Testis (tissue), 3 donors: ENCODE data around the gene FAM83B. TPM values are rescaled to one million over a fixed set of nuclear protein-coding genes. Genes with fewer than 3 reads are reported as not detected.

Experiments
- DNase-seq: peaks from one replicate; pipeline ENCODE4 v3.0.0-alpha.2; 2019
- H3K27ac ChIP-seq, 2 donors: fragments of 200-600 bp; sonication (generic); one replicate each; pipeline ENCODE4 v1.5.1; 2019
- H3K27me3 ChIP-seq: fragments of 200-600 bp; sonication (generic); one replicate; pipeline ENCODE4 v1.5.1; 2019
- H3K36me3 ChIP-seq: fragments of 200-600 bp; sonication (generic); one replicate; pipeline ENCODE4 v1.5.1; 2017; ENCODE audit warnings: low read depth; ENCODE audit errors: missing control alignments
- H3K4me1 ChIP-seq: fragments of 200-600 bp; sonication (generic); one replicate; pipeline ENCODE4 v1.5.1; 2019
- H3K4me3 ChIP-seq, 2 donors: fragments of 200-600 bp; sonication (generic); one replicate each; pipeline ENCODE4 v1.5.1; 2017 to 2019
- H3K9me3 ChIP-seq: fragments of 200-600 bp; sonication (generic); one replicate; pipeline ENCODE4 v1.5.1; 2017
- POLR2A ChIP-seq: fragments of 450-650 bp; IDR thresholded peaks from one replicate; pipeline ENCODE4 v1.6.1; 2017; ENCODE audit warnings: antibody characterized with exemption, mild to moderate bottlenecking, moderate library complexity
- WGBS, 2 donors: methylation state at CpG; one replicate each; pipeline ENCODE4 v1.1.5; 2018; 5-methylcytosine and 5-hydroxymethylcytosine counted together
- intact Hi-C: fragments of 100-400 bp; cut with DNase I; formaldehyde crosslinking; loops from one replicate; pipeline ENCODE4 v1.15.1; 2023; ENCODE audit warnings: low total_unique reads
- polyA plus RNA-seq: library from polyadenylated mRNA; stranded (reverse); fragments of 350-450 nt; fragmentation: Illumina TruSeq; extraction: RNeasy Lipid Tissue Mini Kit (QIAGEN cat#74804); gene quantifications from one replicate; pipeline ENCODE4 v1.2.3, GENCODE V29; 2014; ENCODE audit warnings: low read depth, low replicate concordance; ENCODE audit not compliant: insufficient read depth
- total RNA-seq, 2 donors: library from RNA; depleted of rRNA; stranded (reverse); fragments of >200 nt; gene quantifications; one replicate each; pipeline ENCODE4 v1.2.3, GENCODE V29; 2016
- TF ChIP-seq, protein P1 (sequence below), 3 experiments: fragments of 450-650 bp in 2 of 3; fragments of 200-600 bp in 1 of 3; sonication (generic) in 1 of 3; IDR thresholded peaks; one replicate each; pipeline ENCODE4 v1.5.1; 2016 to 2019; ENCODE audit warnings: antibody characterized with exemption in 3 of 3, mild to moderate bottlenecking in 2 of 3, moderate library complexity in 1 of 3

Gene FAM83B
- total and polyA plus RNA-seq, 3 donors from 2014 or later: 1.0 to 1.6 (median 1.3) TPM

DNA sequence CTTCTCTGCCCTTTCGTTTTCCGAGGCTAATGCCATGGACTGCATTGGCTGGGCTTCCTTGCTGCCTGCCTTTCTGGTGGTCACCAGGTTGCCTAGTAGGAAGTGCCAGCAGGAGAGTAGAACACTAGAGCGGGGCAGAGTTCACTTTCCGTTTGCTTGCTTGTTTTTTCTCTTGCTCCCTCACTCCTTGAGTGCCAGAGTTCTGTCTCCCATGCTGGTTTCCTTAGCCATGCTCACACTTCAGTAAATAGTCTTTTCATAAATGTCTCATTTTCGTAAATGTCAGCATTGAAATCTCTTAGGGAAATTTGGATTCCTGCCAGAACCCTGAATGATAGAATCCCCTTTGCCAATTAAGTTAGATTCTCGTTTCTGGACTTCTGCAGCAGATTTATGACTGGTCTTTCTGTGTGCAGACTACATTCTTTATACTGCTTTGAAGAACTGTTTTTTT is 63.9 kb downstream of the FAM83B start:
- TF ChIP-seq, protein P1, sequence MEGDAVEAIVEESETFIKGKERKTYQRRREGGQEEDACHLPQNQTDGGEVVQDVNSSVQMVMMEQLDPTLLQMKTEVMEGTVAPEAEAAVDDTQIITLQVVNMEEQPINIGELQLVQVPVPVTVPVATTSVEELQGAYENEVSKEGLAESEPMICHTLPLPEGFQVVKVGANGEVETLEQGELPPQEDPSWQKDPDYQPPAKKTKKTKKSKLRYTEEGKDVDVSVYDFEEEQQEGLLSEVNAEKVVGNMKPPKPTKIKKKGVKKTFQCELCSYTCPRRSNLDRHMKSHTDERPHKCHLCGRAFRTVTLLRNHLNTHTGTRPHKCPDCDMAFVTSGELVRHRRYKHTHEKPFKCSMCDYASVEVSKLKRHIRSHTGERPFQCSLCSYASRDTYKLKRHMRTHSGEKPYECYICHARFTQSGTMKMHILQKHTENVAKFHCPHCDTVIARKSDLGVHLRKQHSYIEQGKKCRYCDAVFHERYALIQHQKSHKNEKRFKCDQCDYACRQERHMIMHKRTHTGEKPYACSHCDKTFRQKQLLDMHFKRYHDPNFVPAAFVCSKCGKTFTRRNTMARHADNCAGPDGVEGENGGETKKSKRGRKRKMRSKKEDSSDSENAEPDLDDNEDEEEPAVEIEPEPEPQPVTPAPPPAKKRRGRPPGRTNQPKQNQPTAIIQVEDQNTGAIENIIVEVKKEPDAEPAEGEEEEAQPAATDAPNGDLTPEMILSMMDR (IDR thresholded peaks at IDR 0.05): no peak
- no peaks in the 10 kb centered on the region for H3K27me3 ChIP-seq
- no peaks in the 10 kb centered on the region for H3K9me3 ChIP-seq
- H3K27ac ChIP-seq: no peak overlapping the region
- 43 to 49% methylated on average over 6 of the region's 6 CpGs for WGBS, 2 donors
- no peak for DNase-seq
- no peak overlapping the region for H3K4me3 ChIP-seq
- intact Hi-C loops: no loop called here
- H3K4me1 ChIP-seq: no peaks in the 10 kb centered on the region
- H3K36me3 ChIP-seq: no peaks in the 10 kb centered on the region

DNA sequence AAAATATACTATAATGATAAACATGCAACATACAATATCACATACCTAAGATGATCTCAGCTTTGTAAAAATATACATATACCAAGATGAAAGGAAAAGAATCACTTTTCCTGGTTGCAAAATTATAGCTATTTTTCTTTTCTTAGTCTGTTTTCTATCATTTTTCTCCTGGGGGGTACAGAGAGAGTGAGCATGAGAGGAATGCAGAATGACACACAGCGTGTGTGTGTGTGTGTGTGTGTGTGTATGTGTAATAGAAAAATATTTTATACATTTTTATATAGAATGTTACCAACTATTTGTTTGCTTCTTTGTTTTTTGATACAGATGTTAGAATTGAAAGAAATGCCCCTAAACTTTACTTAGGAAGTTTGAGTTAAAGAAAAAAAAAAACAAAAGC is 64.3 kb downstream of the FAM83B start:
- no peak overlapping the region for H3K27ac ChIP-seq
- H3K9me3 ChIP-seq: no peaks in the 10 kb centered on the region
- no peak for DNase-seq
- no peaks in the 10 kb centered on the region for H3K27me3 ChIP-seq
- H3K36me3 ChIP-seq: no peaks in the 10 kb centered on the region
- no peak for TF ChIP-seq POLR2A
- TF ChIP-seq, protein P1 (IDR thresholded peaks at IDR 0.05): no peak
- no peaks in the 10 kb centered on the region for H3K4me1 ChIP-seq
- WGBS, 2 donors: 30 to 50% methylated on average over 1 of the region's 1 CpG
- no peak overlapping the region for H3K4me3 ChIP-seq
- intact Hi-C loops: no loop called here

DNA sequence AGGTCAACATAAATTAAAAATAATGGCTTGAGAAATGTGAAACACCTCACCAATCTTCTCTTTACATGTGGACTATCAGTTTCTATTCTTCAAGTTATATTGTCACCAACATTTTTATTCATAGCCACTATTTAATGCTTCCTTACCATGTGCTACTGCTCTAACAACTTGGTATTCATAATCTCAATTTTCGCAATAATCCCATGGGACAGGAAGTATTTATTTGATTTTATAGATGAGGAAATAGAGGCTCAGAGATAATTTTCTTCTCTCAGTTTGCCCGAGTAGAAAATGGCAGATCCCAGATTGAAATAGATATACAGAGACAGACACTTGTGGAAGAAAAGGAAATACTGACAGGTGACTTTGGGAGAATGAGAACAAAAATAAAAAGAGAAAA is 66.6 kb downstream of the FAM83B start:
- intact Hi-C loops: no loop called here
- DNase-seq: no peak
- H3K4me1 ChIP-seq: no peaks in the 10 kb centered on the region
- 73 to 87% methylated on average over 2 of the region's 2 CpGs for WGBS, 2 donors
- no peaks in the 10 kb centered on the region for H3K9me3 ChIP-seq
- H3K36me3 ChIP-seq: no peaks in the 10 kb centered on the region
- TF ChIP-seq, protein P1 (IDR thresholded peaks at IDR 0.05): no peak
- TF ChIP-seq POLR2A: no peak
- no peaks in the 10 kb centered on the region for H3K27me3 ChIP-seq
- H3K4me3 ChIP-seq: no peak overlapping the region
- H3K27ac ChIP-seq: no peak overlapping the region

DNA sequence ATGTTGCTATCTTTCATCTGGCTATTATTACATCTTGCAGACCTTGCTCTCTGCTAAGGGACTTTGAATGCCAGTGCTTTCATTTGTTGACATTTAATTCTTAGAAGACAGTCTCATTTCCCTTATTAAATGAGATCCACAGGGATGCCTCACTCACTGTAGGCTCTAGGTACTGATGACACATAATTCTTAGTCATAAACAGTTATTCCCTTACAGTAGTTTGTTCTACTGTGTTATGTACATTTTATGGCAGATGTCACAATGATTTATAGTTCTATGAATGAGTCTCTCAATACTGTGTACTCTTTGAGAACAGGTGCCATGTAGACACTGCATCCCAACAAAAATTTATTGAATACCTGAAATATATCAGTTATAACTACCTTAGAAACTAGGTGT is 70.3 kb downstream of the FAM83B start:
- Histone ChIP-seq H3K27ac (no peak overlapping the region), H3K27me3 (no peaks in the 10 kb centered on the region), H3K9me3 (no peaks in the 10 kb centered on the region), H3K4me3 (no peak overlapping the region), H3K36me3 (no peaks in the 10 kb centered on the region), H3K4me1 (no peaks in the 10 kb centered on the region)
- no peak for DNase-seq
- TF ChIP-seq, protein P1 (IDR thresholded peaks at IDR 0.05): no peak
- no peak for TF ChIP-seq POLR2A
- intact Hi-C loops: no loop called here

DNA sequence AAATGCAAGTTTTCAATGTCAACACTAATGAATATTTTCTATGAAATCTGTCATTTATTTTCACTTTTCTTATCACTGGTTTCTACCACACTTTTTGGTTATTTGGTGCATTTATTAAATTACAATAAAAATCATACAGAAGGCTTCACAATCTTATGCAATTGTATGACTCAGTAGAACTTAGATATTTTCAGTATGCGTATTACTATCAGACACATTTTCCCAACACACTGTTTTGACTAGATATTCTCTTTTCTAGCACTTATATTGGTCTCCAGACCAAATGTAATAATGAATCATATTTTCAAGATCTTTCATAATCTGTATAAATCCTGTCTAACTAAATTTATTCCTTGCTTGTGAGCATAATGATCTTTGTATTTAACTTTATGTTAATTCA is 74.1 kb downstream of the FAM83B start:
- Histone ChIP-seq H3K9me3 (no peaks in the 10 kb centered on the region), H3K36me3 (no peaks in the 10 kb centered on the region), H3K27ac (no peak overlapping the region), H3K27me3 (no peaks in the 10 kb centered on the region), H3K4me1 (no peaks in the 10 kb centered on the region), H3K4me3 (no peak overlapping the region)
- intact Hi-C loops: no loop called here
- TF ChIP-seq, protein P1 (IDR thresholded peaks at IDR 0.05): no peak
- no peak for TF ChIP-seq POLR2A
- 97 to 100% methylated on average over 1 of the region's 1 CpG for WGBS, 2 donors
- DNase-seq: no peak
